ENCODE results near the gene TULP4.

The TULP4 gene

GRCh38 chr6:158312165-158312564, at the start of gene TULP4:
Gene TULP4 (plus strand): TSS chr6:158312465. CDS start chr6:158314017, 1,552 bp downstream.
- no peak for DNase-seq (ENCODE audit: low read depth, low spot score)

GRCh38 chr6:158262755-158263154, 49.5 kb upstream of the TULP4 start:
- DNase-seq (ENCODE audit: low read depth, low spot score) = no peak

- DNase-seq (ENCODE audit: low read depth, low spot score) = no peak
These were observed 48.1 kb upstream of the TULP4 start for GRCh38 chr6:158264180-158264579.

- no peak for DNase-seq (ENCODE audit: low read depth, low spot score)
These were observed 46.1 kb upstream of the TULP4 start for GRCh38 chr6:158266131-158266530.

- no peak for DNase-seq (ENCODE audit: low read depth, low spot score)
These were observed 43.7 kb upstream of the TULP4 start for GRCh38 chr6:158268361-158269147.

- DNase-seq (ENCODE audit: low read depth, low spot score) = no peak
These were observed 42.6 kb upstream of the TULP4 start for GRCh38 chr6:158269657-158270056.

- no peak for DNase-seq (ENCODE audit: low read depth, low spot score)
These were observed 41.7 kb upstream of the TULP4 start for GRCh38 chr6:158270389-158271127.

- no peak for DNase-seq (ENCODE audit: low read depth, low spot score)
These were observed 39.9 kb upstream of the TULP4 start for GRCh38 chr6:158272324-158272723.

GRCh38 chr6:158278004-158278403, 34.3 kb upstream of the TULP4 start:
- DNase-seq (ENCODE audit: low read depth, low spot score) = no peak

- DNase-seq (ENCODE audit: low read depth, low spot score) = no peak
These were observed 32.6 kb upstream of the TULP4 start for GRCh38 chr6:158279615-158280014.

GRCh38 chr6:158283304-158283980, 28.8 kb upstream of the TULP4 start:
- no peak for DNase-seq (ENCODE audit: low read depth, low spot score)

GRCh38 chr6:158284007-158284875, 28.0 kb upstream of the TULP4 start:
- no peak for DNase-seq (ENCODE audit: low read depth, low spot score)

- DNase-seq (ENCODE audit: low read depth, low spot score) = no peak
These were observed 27.2 kb upstream of the TULP4 start for GRCh38 chr6:158284876-158285655.

GRCh38 chr6:158285656-158286021, 26.6 kb upstream of the TULP4 start:
- DNase-seq (ENCODE audit: low read depth, low spot score) = no peak

- DNase-seq (ENCODE audit: low read depth, low spot score) = no peak
These were observed 25.9 kb upstream of the TULP4 start for GRCh38 chr6:158286413-158286812.

GRCh38 chr6:158287047-158287446, 25.2 kb upstream of the TULP4 start:
- no peak for DNase-seq (ENCODE audit: low read depth, low spot score)

- DNase-seq (ENCODE audit: low read depth, low spot score) = no peak
These were observed 22.2 kb upstream of the TULP4 start for GRCh38 chr6:158290040-158290439.

- peak; percentile 39 for DNase-seq (ENCODE audit: low read depth, low spot score)
These were observed 21.6 kb upstream of the TULP4 start for GRCh38 chr6:158290659-158291058.

- no peak for DNase-seq (ENCODE audit: low read depth, low spot score)
These were observed 20.2 kb upstream of the TULP4 start for GRCh38 chr6:158292016-158292415.

GRCh38 chr6:158293122-158293521, 19.1 kb upstream of the TULP4 start:
- DNase-seq (ENCODE audit: low read depth, low spot score) = no peak
